GM19023 (cell line): ENCODE results near the gene ITPRIP.

Source experiments
- ATAC-seq: cut with Tn5 transposase; IDR thresholded peaks from one replicate; pipeline ENCODE4 v1.9.1; 2021; ENCODE audit warnings: mild to moderate bottlenecking, moderate library complexity; ENCODE audit not compliant: unreplicated experiment

Gene ITPRIP

DNA sequence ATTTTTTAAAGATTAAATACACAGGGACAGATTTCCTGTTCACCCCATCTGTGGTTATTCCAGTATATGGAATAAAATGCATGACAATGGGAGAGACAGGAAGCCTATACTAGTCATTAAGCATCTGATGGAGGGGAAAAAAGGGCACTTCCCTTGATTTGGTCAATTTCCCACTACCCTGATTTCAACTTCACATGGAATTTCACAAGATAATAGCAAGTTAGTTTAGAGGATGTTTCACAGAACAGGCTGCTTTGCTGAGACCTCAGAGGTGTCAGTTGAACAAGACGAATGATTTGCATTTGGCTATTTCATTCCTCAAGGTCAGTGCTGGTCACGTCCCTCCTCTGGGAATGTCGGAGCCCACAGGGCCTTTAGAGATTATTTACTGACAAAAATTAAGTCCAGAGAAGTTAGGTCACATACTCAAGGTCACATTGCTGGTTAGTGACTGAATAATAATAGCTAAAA is 4.7 kb upstream of the ITPRIP start:
- no peak for ATAC-seq

DNA sequence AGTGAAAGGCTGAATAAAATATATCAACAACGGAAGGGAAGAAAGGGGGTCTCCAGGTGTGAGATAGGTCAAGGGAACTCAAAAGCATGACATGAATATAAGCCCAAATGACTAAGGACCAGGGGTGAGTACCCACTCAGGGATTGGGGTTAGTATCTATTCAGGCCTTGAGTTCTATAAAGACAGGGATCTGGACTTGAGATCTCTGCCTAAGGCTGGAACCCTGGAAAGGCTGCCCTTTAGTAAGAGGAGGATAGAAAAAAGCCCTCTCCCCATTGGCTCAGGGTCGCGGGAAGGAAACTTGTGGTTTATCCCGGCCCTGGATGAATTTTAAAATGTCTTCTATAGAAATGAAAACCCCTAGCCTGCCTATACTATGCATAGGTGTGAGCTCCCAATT is 2.4 kb upstream of the ITPRIP start:
- ATAC-seq: no peak

GRCh38 chr10:104340111-104340526 is 1.9 kb upstream of the ITPRIP start:
- ATAC-seq: no peak

DNA sequence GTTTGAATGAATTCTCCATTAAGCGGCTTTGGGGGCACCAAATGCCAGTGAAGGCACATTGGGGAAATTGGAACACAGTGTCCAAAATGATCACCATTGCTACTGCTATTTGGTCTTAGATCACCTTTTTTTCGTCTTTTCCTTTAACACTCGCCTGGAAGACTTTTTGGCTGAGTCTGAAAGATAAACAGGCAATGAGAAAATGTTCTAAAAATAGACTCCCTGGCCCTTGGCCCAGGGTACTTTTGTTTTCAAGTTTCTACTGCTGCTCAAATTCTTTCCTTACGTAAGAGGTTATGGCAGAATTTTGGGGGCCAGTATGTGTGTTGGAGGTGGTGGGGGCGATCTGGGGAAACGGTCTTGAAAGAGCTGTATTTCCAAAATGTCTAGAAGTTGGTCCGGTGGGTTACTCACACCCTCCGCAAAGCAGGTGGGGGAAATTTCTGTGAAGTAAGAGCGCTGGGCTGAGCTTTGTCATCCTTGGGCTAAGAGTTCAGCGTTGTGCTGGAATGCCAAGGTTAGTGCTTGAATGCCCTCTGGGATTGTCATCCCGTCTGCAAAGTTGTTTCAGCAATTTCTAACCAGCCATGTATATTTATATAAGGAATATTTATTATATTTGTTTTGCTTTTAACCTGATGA is 1.3 kb upstream of the ITPRIP start:
- no peak for ATAC-seq

- peak; percentile 43 for ATAC-seq
Observed at GRCh38 chr10:104337521-104337984, 712 bp downstream of the ITPRIP start.

DNA sequence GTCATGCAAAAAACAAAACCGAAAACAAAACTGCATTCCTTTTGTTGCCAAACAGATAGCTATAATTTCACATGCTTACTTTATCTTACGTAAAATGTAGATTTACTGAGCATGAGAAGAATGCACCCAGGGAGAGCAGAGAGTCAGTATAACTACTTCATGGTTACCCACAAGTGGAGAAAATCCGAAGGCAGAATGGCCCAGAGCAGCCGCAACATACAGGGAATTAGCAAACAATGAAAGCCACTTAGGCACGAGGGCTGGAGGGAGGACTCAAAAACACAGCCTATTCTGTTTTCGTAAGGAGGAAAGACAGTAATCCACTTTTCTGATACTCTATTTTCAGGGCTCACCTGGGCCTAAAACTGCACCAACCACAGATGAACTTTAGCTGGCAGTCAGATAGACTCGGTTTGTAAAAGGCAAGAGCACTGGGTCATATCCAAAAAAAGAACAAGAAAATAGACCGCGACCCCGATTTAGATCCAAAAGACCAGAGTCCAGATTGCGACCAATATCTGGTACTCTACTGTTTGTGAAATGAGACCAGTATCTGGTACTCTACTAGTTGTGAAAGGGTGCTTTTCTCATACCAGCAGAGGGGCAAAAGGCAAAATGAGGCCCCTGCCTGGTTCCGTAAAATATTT is 1.3 kb downstream of the ITPRIP start:
- ATAC-seq: no peak

DNA sequence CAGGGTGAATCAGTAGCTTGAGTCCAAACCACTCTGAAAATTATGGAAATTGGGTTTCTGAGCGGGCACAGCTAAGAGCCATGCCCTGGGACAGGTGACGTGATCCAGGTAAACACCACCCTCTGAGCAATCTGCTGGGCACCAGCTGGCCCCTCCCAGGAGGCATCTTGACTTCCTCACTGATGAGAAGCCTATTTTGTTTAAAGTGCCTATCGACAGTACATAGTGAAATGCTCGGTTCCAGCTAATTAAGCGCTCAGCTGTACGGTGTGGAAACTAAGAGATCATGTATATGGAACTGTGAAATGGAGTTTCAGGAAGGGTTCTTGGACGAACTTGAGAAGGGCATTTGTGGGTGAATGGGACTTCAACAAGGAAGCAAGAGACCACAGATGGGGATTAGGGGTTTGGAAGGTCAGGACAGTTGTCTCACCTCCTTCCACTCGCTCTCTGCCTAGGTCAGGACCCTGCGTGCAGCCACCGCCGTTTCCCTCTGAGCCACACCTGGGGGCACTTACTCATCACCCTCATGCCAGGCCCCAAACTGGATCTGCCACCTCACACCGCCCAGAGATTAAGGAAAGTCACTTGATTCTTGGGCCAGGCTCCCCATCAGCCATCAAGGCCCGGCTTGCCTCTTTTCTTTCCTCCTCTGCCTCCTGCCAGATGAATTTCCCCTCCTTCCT is 3.2 kb downstream of the ITPRIP start:
- no peak for ATAC-seq

GRCh38 chr10:104334561-104334960 is 3.7 kb downstream of the ITPRIP start:
- no peak for ATAC-seq

DNA sequence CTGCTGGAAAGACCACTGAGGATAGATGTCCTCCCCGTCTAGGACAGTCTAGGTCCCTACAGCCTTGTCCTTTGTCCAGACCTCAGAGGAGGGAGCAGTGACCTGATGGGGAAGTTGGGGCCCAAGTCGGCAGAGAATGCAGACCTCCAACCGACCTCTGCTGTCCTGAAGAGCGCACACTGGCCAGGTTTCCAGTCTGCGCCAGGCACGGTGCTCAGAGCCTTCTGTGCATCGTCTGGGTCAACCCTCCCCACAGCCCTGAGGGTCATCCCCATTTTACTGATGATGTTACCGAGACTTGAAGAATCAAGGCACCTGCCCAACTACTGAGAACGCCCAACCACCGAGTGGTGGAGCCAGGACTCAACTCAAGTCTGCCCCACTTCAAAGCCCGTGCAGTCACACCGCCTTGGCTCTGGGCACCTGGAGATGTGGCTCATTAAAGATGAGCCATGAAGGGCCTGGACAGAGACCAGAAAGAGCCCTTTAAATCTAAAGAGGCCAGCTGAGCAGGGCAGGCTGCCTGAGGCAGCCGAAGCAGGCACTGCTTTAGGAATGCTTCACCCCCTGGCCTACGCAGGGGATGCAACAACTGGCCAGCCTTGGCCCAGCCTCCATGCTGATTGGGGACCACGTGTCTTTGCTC is 4.4 kb downstream of the ITPRIP start:
- no peak for ATAC-seq

GRCh38 chr10:104333032-104333727 is 5.1 kb downstream of the ITPRIP start:
- ATAC-seq: no peak

GRCh38 chr10:104332243-104333031 is 5.8 kb downstream of the ITPRIP start:
- no peak for ATAC-seq

DNA sequence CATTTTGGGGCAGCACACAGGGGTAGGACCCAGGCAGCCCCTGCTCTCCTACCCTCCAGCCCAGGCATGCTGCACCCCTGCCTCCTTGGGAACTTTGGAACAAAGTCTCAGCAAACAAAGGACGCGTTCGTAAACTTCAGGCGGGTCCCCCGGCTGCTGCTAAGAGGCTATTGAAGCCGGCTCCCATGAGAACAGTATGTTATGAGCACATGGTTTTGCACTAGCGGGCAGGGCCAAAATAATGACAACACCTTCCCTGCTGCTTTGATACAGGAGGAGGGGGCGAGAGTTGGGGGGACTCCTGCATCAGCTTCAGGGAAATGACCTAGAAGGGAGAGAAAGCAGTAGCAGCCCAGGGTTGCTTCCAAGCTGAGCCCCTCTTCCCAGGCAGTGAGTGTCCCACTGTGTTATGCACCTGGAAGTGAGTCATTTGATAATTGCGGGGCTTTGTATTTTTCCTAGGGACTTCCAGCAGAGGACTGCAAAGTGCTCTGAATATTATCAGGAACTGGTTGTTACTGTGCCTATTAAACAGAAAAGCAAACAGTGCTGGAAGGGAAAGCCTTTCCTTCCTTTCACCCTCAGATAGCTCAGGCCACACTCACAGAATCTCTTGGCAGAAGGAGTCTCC is 6.9 kb downstream of the ITPRIP start:
- ATAC-seq: no peak

GRCh38 chr10:104330168-104331110 is 7.8 kb downstream of the ITPRIP start:
- no peak for ATAC-seq

DNA sequence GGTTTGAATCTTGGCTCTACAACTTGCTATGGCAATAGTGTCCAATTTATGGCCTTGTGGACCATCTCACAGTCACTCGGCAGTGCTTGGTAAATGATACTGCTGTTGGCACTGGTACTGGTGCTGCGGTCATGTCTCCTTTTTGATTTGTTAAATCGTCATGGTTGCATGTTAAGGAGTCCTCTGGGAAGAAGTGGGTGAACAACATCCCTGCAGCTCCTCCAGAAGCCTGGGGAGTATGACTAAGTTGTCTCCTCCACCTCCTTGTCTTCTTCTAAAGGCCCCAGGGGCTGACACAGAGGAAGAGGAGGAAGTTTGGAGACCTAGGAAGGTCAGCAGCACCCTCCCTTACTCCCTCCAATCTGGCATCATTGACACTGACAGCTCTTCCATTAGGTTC is 8.5 kb downstream of the ITPRIP start:
- ATAC-seq: no peak

- peak; percentile 63 for ATAC-seq
Observed at GRCh38 chr10:104328896-104329710, 9.2 kb downstream of the ITPRIP start.

- ATAC-seq: peak; percentile 3
Observed at GRCh38 chr10:104328646-104328895, 9.7 kb downstream of the ITPRIP start.

GRCh38 chr10:104327745-104328645 is 10.3 kb downstream of the ITPRIP start:
- no peak for ATAC-seq
